Thyroid gland (tissue), 4 donors: ENCODE data around the gene TGFBR3. TPM values are rescaled to one million over a fixed set of nuclear protein-coding genes. Genes with fewer than 3 reads are reported as not detected.

ENCODE experiments used
- DNase-seq, 2 donors: peaks; one replicate each; pipeline ENCODE4 v3.0.0-alpha.2; 2019
- H3K27ac ChIP-seq, 3 donors: fragments of 200-600 bp; sonication (generic); 1 replicate in 2 of 3; 2 replicates in 1 of 3; pipeline ENCODE4 v1.5.1; 2016 to 2019; ENCODE audit warnings: mild to moderate bottlenecking in 1 of 3, moderate library complexity in 1 of 3
- H3K27me3 ChIP-seq: fragments of 200-600 bp; sonication (generic); one replicate; pipeline ENCODE4 v1.5.1; 2019
- H3K36me3 ChIP-seq, 2 donors: fragments of 200-600 bp; sonication (generic); one replicate each; pipeline ENCODE4 v1.5.1; 2016 to 2019
- H3K4me1 ChIP-seq, 2 donors: fragments of 200-600 bp; sonication (generic); one replicate each; pipeline ENCODE4 v1.5.1; 2017 to 2019
- H3K4me3 ChIP-seq, 3 donors: fragments of 200-600 bp; sonication (generic); replicated peaks in 1 of 3; 1 replicate in 2 of 3; 2 replicates in 1 of 3; pipeline ENCODE4 v1.5.1; 2016; ENCODE audit warnings: mild to moderate bottlenecking in 1 of 3
- H3K9me3 ChIP-seq: fragments of 200-600 bp; sonication (generic); one replicate; pipeline ENCODE4 v1.5.1; 2017
- CTCF ChIP-seq, 6 experiments: fragments of 200-600 bp in 3 of 6; fragments of 450-650 bp in 3 of 6; sonication (generic) in 3 of 6; IDR thresholded peaks; one replicate each; pipeline ENCODE4 v1.5.1; 2016 to 2019; ENCODE audit warnings: antibody characterized with exemption in 6 of 6, mild to moderate bottlenecking in 2 of 6, inconsistent platforms in 1 of 6, moderate library complexity in 1 of 6
- POLR2A ChIP-seq, 2 donors: fragments of 450-650 bp; IDR thresholded peaks; one replicate each; pipeline ENCODE4 v1.6.1; 2017; ENCODE audit warnings: antibody characterized with exemption in 2 of 2, mild to moderate bottlenecking in 2 of 2, moderate library complexity in 1 of 2
- WGBS, 2 donors: methylation state at CpG; one replicate each; pipeline ENCODE4 v1.1.5; 2017; 5-methylcytosine and 5-hydroxymethylcytosine counted together
- intact Hi-C: fragments of 100-400 bp; cut with DNase I; formaldehyde crosslinking; loops from one replicate; pipeline ENCODE4 v1.15.1; 2023
- total RNA-seq, 4 donors: library from RNA; depleted of rRNA; stranded (reverse); fragments of >200 nt; gene quantifications; one replicate each; pipeline ENCODE4 v1.2.3, GENCODE V29; 2016

Gene TGFBR3
- total RNA-seq, 4 donors from 2014 or later: 37.2 to 223 (median 106) TPM

GRCh38 chr1:91830242-91831131 is 55.5 kb downstream of the TGFBR3 start:
- 11 to 36% methylated on average over 6 to 10 of the region's 10 CpGs for WGBS, 2 donors
- peak; percentile 83 to 87 for DNase-seq
- Histone ChIP-seq H3K4me1 (peaks cover 11 to 29% of the 10 kb centered on the region in 2 donors), H3K27ac (peak overlapping the region; percentile 7 to 24 (median 23)), H3K36me3 (no peaks in the 10 kb centered on the region), H3K9me3 (no peaks in the 10 kb centered on the region), H3K27me3 (no peaks in the 10 kb centered on the region), H3K4me3 (no peak overlapping the region)
- TF ChIP-seq CTCF (IDR thresholded peaks at IDR 0.05) (peak in 5 of 6 experiments; percentile 12 to 50 (median 41)), POLR2A (IDR thresholded peaks at IDR 0.05) (no peak)
- intact Hi-C loops: no loop called here

GRCh38 chr1:91829293-91830153 is 56.4 kb downstream of the TGFBR3 start:
- Histone ChIP-seq H3K27ac (peak overlapping the region in 2 of 3 donors; percentile 23 to 24), H3K4me3 (no peak overlapping the region), H3K4me1 (peaks cover 11 to 29% of the 10 kb centered on the region in 2 donors), H3K9me3 (no peaks in the 10 kb centered on the region), H3K36me3 (no peaks in the 10 kb centered on the region), H3K27me3 (no peaks in the 10 kb centered on the region)
- intact Hi-C loops: no loop called here
- no peak for TF ChIP-seq POLR2A (IDR thresholded peaks at IDR 0.05)
- no peak for TF ChIP-seq CTCF (IDR thresholded peaks at IDR 0.05)
- DNase-seq: no peak
- 57 to 61% methylated on average over 6 of the region's 6 CpGs for WGBS, 2 donors

- H3K27ac ChIP-seq: no peak overlapping the region
- WGBS, 2 donors: 80 to 87% methylated on average over 9 of the region's 9 CpGs
- H3K27me3 ChIP-seq: no peaks in the 10 kb centered on the region
- H3K4me3 ChIP-seq: no peak overlapping the region
- H3K9me3 ChIP-seq: no peaks in the 10 kb centered on the region
- peaks cover 11 to 29% of the 10 kb centered on the region in 2 donors for H3K4me1 ChIP-seq
- no peak for DNase-seq
- no peak for TF ChIP-seq POLR2A (IDR thresholded peaks at IDR 0.05)
- no peak for TF ChIP-seq CTCF (IDR thresholded peaks at IDR 0.05)
- H3K36me3 ChIP-seq: no peaks in the 10 kb centered on the region
- intact Hi-C loops: no loop called here
These were observed 57.2 kb downstream of the TGFBR3 start for GRCh38 chr1:91828583-91829281.

GRCh38 chr1:91827459-91828321 is 58.3 kb downstream of the TGFBR3 start:
- peaks cover 11 to 29% of the 10 kb centered on the region in 2 donors for H3K4me1 ChIP-seq
- no peak overlapping the region for H3K4me3 ChIP-seq
- TF ChIP-seq CTCF (IDR thresholded peaks at IDR 0.05) (no peak), POLR2A (IDR thresholded peaks at IDR 0.05) (no peak)

More at GRCh38 chr1:91827459-91828321, 58.3 kb downstream of the TGFBR3 start:
- no peaks in the 10 kb centered on the region for H3K27me3 ChIP-seq
- 82 to 86% methylated on average over 12 of the region's 12 CpGs for WGBS, 2 donors
- no peaks in the 10 kb centered on the region for H3K36me3 ChIP-seq
- no peak for DNase-seq
- intact Hi-C loops: no loop called here
- H3K27ac ChIP-seq: no peak overlapping the region
- H3K9me3 ChIP-seq: no peaks in the 10 kb centered on the region
